ENCODE measurements around the gene TCEAL7. TPM values are rescaled to one million over a fixed set of nuclear protein-coding genes. Genes with fewer than 3 reads are reported as not detected.
A peak's percentile ranks its signal among the peaks of the same experiment; 100 is the strongest.

Gene TCEAL7
- total and polyA plus RNA-seq, 2 of the 13 experiments (the other 11 are each of a cell fraction or from before 2014, with no cell fraction given): not detected

GRCh38 chrX:103362474-103362873 lies 32.4 kb downstream of the TCEAL7 start:
- Histone ChIP-seq H3K9ac (ENCODE audit: insufficient read depth, low read depth, low read length) (no peak overlapping the region), H4K20me1 (ENCODE audit: insufficient read depth, low read length) (no peaks in the 10 kb centered on the region), H3K79me2 (ENCODE audit: insufficient read depth, low read length) (no peaks in the 10 kb centered on the region), H2AFZ (ENCODE audit: low read length) (no peak overlapping the region), H3K27me3 (ENCODE audit: control insufficient read depth in 1 of 2, insufficient read depth in 2 of 2, low read length in 2 of 2) (no peaks in the 10 kb centered on the region), H3K4me1 (ENCODE audit: insufficient read depth, low read length) (peaks cover 31% of the 10 kb centered on the region), H3K27ac (ENCODE audit: extremely low read length, insufficient read depth, low read length) (no peak overlapping the region), H3K36me3 (replicated peaks in 1 of 2; ENCODE audit: control insufficient read depth in 1 of 2, insufficient read depth in 2 of 2, low read length in 2 of 2) (no peaks in the 10 kb centered on the region), H3K4me3 (replicated peaks in 1 of 3; ENCODE audit: insufficient read depth in 1 of 3, low read depth in 2 of 3, low read length in 3 of 3) (no peak overlapping the region), H3K9me3 (ENCODE audit: low read length) (no peaks in the 10 kb centered on the region), H3K4me2 (ENCODE audit: low read depth, low read length) (peak overlapping the region; percentile 23; the same call in 1 of the 2 replicates)
- in situ Hi-C loops (cut with HindIII; ENCODE audit: extremely low pct_ligation_motif_present, low pct_unique_long_range_greater_than_20kb): no loop called here
- ATAC-seq: peak; percentile 88
- no TSS peak for BruUV-seq (replicated peaks)
- peak; percentile 75 for DNase-seq (ENCODE audit: low spot score)
- 0% methylated on average over 1 of the region's 1 CpG for WGBS (ENCODE audit: low lambda C conversion rate)
- ChIA-PET POLR2A (interaction anchor here (1.6 kb wide), 1 partner anchor 14 kb away, joined by 6 read pairs; the partner anchor contains the start of gene BEX3), CTCF (ENCODE audit: low intra/inter-chr PET ratio, low total read pairs) (no interaction called here)
- intact Hi-C loops (cut with micrococcal nuclease; ENCODE audit: unreplicated experiment): no loop called here
- peak; percentile 28 for FAIRE-seq
- TF ChIP-seq NFYC (CRISPR knock-in tag; IDR thresholded peaks at IDR 0.05) (0 out of 2 replicates have a peak, but pooled peaks have one; percentile 29), ZBTB21 (CRISPR knock-in tag; IDR thresholded peaks at IDR 0.05) (no peak), MIXL1 (CRISPR knock-in tag; IDR thresholded peaks at IDR 0.05) (no peak), RXRB (CRISPR knock-in tag; IDR thresholded peaks at IDR 0.05; ENCODE audit: borderline replicate concordance) (0 out of 2 replicates have a peak, but pooled peaks have one; percentile 26), ZNF761 (CRISPR knock-in tag; conservative IDR thresholded peaks at IDR 0.05) (no peak), HMG20B (CRISPR knock-in tag; conservative IDR thresholded peaks at IDR 0.05) (no peak), BRCA1 (CRISPR knock-in tag; IDR thresholded peaks at IDR 0.05) (no peak), HDAC6 (IDR thresholded peaks at IDR 0.05; ENCODE audit: low read depth, low read length) (no peak), ZNF350 (CRISPR knock-in tag; IDR thresholded peaks at IDR 0.05; ENCODE audit: borderline replicate concordance, low read depth) (no peak), ZNF496 (CRISPR knock-in tag; IDR thresholded peaks at IDR 0.05; ENCODE audit: insufficient replicate concordance) (no peak), TEAD3 (CRISPR knock-in tag; optimal IDR thresholded peaks at IDR 0.05; ENCODE audit: borderline replicate concordance) (peak; percentile 94), ZNF235 (CRISPR knock-in tag; IDR thresholded peaks at IDR 0.05; ENCODE audit: borderline replicate concordance) (no peak), EZH2 (conservative IDR thresholded peaks at IDR 0.05; ENCODE audit: low read depth, low read length) (no peak), SNAI1 (CRISPR knock-in tag; IDR thresholded peaks at IDR 0.05; ENCODE audit: borderline replicate concordance) (no peak), ZNF260 (CRISPR knock-in tag; IDR thresholded peaks at IDR 0.05; ENCODE audit: borderline replicate concordance, low read depth) (no peak), SP5 (CRISPR knock-in tag; IDR thresholded peaks at IDR 0.05; ENCODE audit: borderline replicate concordance, low read depth) (no peak), MLX (CRISPR knock-in tag; IDR thresholded peaks at IDR 0.05) (no peak), TBL1XR1 (IDR thresholded peaks at IDR 0.05; ENCODE audit: borderline replicate concordance, low read length, partially characterized antibody) (no peak), PRDM15 (CRISPR knock-in tag; IDR thresholded peaks at IDR 0.05) (peak; percentile 91), GFI1 (CRISPR knock-in tag; IDR thresholded peaks at IDR 0.05; ENCODE audit: borderline replicate concordance) (peak; percentile 56; the same call in 1 of the 2 replicates), RXRA (CRISPR knock-in tag; IDR thresholded peaks at IDR 0.05) (no peak), CSRNP2 (CRISPR knock-in tag; conservative IDR thresholded peaks at IDR 0.05; ENCODE audit: low read depth) (no peak)

Data from HepG2 (cell line).